H1 (cell line): ENCODE measurements around the gene MAJIN. TPM values are rescaled to one million over a fixed set of nuclear protein-coding genes. Genes with fewer than 3 reads are reported as not detected.

Source experiments
- BCL11A ChIP-seq, 2 experiments: IDR thresholded peaks; one replicate each; pipeline ENCODE4 v1.6.1; 2011; ENCODE audit warnings: low read depth in 2 of 2, low read length in 2 of 2, mild to moderate bottlenecking in 2 of 2
- CEBPB ChIP-seq: IDR thresholded peaks from 2 replicates; pipeline ENCODE4 v1.6.1; 2012; ENCODE audit warnings: low read depth, low read length
- CREB1 ChIP-seq: IDR thresholded peaks from 2 replicates; pipeline ENCODE4 v1.6.1; 2012; ENCODE audit warnings: inconsistent platforms
- GTF2F1 ChIP-seq: IDR thresholded peaks from 2 replicates; pipeline ENCODE4 v1.6.1; 2012; ENCODE audit warnings: low read depth, low read length, improper control_type of control experiment, borderline replicate concordance
- MAFK ChIP-seq: IDR thresholded peaks from 2 replicates; pipeline ENCODE4 v1.6.1; 2012; ENCODE audit warnings: low read depth, mild to moderate bottlenecking, improper control_type of control experiment, low read length
- POLR2A ChIP-seq, 2 experiments: IDR thresholded peaks; 1 replicate in 1 of 2; 2 replicates in 1 of 2; pipeline ENCODE4 v1.6.1; 2011; ENCODE audit warnings: low read depth in 2 of 2, low read length in 2 of 2, mild to moderate bottlenecking in 2 of 2; ENCODE audit errors: control extremely low read depth in 1 of 2
- SAP30 ChIP-seq: fragments of 300-600 bp; sonication (generic); IDR thresholded peaks from 2 replicates; pipeline ENCODE4 v1.7.1; 2012; ENCODE audit warnings: low read length, moderate library complexity, mild to moderate bottlenecking, inconsistent platforms; ENCODE audit not compliant: insufficient read depth, insufficient replicate concordance
- SP1 ChIP-seq: IDR thresholded peaks from 2 replicates; pipeline ENCODE4 v1.6.1; 2011; ENCODE audit warnings: low read depth, low read length
- SRF ChIP-seq: IDR thresholded peaks from 2 replicates; pipeline ENCODE4 v1.6.1; 2011; ENCODE audit warnings: mild to moderate bottlenecking, low read depth, low read length, moderate library complexity
- TEAD4 ChIP-seq: IDR thresholded peaks from 2 replicates; pipeline ENCODE4 v1.6.1; 2012; ENCODE audit warnings: low read depth, low read length, inconsistent platforms, mixed read lengths
- YY1 ChIP-seq: IDR thresholded peaks from 2 replicates; pipeline ENCODE4 v1.6.1; 2011; ENCODE audit warnings: low read depth, mild to moderate bottlenecking, low read length
- ZNF274 ChIP-seq: IDR thresholded peaks from 2 replicates; pipeline ENCODE4 v1.7.0; 2012; ENCODE audit warnings: low read length, borderline replicate concordance; ENCODE audit errors: extremely low read depth
- polyA plus RNA-seq, 7 experiments: library from polyadenylated mRNA; depleted of rRNA in 3 of 7; stranded (reverse) in 5 of 7; unstranded in 2 of 7; fragments of >200 nt in 5 of 7; fragments of 200-250 nt in 2 of 7; gene quantifications; 1 replicate in 5 of 7; 2 replicates in 1 of 7; 4 replicates in 1 of 7; pipeline versions ENCODE4 v1.2.1 to v1.2.3, GENCODE V29; 2011 to 2013; ENCODE audit warnings: missing spikeins in 2 of 7, mixed read lengths in 2 of 7
- total RNA-seq: library from RNA; stranded (reverse); fragmentation: NEBNext Ultra II Directional; extraction: Animal tissue kit (Norgen Biotek cat#: 25700); gene quantifications from 2 replicates; pipeline ENCODE4 v1.2.1, GENCODE V29; 2021
- TF ChIP-seq, protein P1 (sequence below): fragments of 300-600 bp; sonication (generic); IDR thresholded peaks from 2 replicates; pipeline ENCODE4 v1.7.1; 2012; ENCODE audit warnings: low read length, moderate library complexity, mild to moderate bottlenecking, inconsistent platforms; ENCODE audit not compliant: insufficient replicate concordance
- TF ChIP-seq, protein P2 (sequence below): IDR thresholded peaks from 2 replicates; pipeline ENCODE4 v1.6.1; 2012; ENCODE audit warnings: inconsistent platforms

Gene MAJIN
- total and polyA plus RNA-seq, 2 of the 8 experiments (the other 6 are each of a cell fraction or from before 2014, with no cell fraction given): not detected

DNA sequence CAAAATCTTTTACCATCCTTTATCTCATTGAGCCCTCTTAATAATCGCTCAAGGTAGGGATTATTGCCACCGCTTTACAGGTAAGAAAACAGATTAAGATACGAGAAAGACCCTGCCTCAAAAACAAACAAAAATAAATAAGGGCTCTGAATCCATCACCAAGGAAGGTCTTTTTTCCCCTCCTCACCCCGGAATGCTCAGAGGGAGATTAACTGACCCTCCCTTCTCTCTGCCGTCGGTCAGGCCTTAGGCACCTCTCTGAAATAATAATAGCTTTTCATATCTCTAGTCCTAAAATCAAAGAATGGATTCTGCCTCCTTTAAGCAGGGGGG lies 54.3 kb downstream of the MAJIN start (continued):
- TF ChIP-seq, protein P1, sequence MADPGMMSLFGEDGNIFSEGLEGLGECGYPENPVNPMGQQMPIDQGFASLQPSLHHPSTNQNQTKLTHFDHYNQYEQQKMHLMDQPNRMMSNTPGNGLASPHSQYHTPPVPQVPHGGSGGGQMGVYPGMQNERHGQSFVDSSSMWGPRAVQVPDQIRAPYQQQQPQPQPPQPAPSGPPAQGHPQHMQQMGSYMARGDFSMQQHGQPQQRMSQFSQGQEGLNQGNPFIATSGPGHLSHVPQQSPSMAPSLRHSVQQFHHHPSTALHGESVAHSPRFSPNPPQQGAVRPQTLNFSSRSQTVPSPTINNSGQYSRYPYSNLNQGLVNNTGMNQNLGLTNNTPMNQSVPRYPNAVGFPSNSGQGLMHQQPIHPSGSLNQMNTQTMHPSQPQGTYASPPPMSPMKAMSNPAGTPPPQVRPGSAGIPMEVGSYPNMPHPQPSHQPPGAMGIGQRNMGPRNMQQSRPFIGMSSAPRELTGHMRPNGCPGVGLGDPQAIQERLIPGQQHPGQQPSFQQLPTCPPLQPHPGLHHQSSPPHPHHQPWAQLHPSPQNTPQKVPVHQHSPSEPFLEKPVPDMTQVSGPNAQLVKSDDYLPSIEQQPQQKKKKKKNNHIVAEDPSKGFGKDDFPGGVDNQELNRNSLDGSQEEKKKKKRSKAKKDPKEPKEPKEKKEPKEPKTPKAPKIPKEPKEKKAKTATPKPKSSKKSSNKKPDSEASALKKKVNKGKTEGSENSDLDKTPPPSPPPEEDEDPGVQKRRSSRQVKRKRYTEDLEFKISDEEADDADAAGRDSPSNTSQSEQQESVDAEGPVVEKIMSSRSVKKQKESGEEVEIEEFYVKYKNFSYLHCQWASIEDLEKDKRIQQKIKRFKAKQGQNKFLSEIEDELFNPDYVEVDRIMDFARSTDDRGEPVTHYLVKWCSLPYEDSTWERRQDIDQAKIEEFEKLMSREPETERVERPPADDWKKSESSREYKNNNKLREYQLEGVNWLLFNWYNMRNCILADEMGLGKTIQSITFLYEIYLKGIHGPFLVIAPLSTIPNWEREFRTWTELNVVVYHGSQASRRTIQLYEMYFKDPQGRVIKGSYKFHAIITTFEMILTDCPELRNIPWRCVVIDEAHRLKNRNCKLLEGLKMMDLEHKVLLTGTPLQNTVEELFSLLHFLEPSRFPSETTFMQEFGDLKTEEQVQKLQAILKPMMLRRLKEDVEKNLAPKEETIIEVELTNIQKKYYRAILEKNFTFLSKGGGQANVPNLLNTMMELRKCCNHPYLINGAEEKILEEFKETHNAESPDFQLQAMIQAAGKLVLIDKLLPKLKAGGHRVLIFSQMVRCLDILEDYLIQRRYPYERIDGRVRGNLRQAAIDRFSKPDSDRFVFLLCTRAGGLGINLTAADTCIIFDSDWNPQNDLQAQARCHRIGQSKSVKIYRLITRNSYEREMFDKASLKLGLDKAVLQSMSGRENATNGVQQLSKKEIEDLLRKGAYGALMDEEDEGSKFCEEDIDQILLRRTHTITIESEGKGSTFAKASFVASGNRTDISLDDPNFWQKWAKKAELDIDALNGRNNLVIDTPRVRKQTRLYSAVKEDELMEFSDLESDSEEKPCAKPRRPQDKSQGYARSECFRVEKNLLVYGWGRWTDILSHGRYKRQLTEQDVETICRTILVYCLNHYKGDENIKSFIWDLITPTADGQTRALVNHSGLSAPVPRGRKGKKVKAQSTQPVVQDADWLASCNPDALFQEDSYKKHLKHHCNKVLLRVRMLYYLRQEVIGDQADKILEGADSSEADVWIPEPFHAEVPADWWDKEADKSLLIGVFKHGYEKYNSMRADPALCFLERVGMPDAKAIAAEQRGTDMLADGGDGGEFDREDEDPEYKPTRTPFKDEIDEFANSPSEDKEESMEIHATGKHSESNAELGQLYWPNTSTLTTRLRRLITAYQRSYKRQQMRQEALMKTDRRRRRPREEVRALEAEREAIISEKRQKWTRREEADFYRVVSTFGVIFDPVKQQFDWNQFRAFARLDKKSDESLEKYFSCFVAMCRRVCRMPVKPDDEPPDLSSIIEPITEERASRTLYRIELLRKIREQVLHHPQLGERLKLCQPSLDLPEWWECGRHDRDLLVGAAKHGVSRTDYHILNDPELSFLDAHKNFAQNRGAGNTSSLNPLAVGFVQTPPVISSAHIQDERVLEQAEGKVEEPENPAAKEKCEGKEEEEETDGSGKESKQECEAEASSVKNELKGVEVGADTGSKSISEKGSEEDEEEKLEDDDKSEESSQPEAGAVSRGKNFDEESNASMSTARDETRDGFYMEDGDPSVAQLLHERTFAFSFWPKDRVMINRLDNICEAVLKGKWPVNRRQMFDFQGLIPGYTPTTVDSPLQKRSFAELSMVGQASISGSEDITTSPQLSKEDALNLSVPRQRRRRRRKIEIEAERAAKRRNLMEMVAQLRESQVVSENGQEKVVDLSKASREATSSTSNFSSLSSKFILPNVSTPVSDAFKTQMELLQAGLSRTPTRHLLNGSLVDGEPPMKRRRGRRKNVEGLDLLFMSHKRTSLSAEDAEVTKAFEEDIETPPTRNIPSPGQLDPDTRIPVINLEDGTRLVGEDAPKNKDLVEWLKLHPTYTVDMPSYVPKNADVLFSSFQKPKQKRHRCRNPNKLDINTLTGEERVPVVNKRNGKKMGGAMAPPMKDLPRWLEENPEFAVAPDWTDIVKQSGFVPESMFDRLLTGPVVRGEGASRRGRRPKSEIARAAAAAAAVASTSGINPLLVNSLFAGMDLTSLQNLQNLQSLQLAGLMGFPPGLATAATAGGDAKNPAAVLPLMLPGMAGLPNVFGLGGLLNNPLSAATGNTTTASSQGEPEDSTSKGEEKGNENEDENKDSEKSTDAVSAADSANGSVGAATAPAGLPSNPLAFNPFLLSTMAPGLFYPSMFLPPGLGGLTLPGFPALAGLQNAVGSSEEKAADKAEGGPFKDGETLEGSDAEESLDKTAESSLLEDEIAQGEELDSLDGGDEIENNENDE: no peak
- TF ChIP-seq SAP30 (no peak), MAFK (no peak), BCL11A (IDR thresholded peaks at IDR 0.05; ENCODE audit: low read depth in 2 of 2, low read length in 2 of 2) (no peak), TEAD4 (no peak), SRF (no peak), ZNF274 (no peak), POLR2A (IDR thresholded peaks at IDR 0.05; ENCODE audit: control extremely low read depth in 1 of 2, low read depth in 2 of 2, low read length in 2 of 2) (no peak), GTF2F1 (no peak), YY1 (no peak), CREB1 (no peak), SP1 (no peak), CEBPB (no peak)
- TF ChIP-seq, protein P2, sequence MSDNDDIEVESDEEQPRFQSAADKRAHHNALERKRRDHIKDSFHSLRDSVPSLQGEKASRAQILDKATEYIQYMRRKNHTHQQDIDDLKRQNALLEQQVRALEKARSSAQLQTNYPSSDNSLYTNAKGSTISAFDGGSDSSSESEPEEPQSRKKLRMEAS: no peak
